DMS53 (cell line): Measurements from ENCODE around the gene AXIN2.

Experiments
- DNase-seq: peaks from one replicate; lab custom pipeline; 2025; lab: John Stamatoyannopoulos, UW

The AXIN2 gene

GRCh38 chr17:65584604-65585521, 23.4 kb upstream of the AXIN2 start:
- peak; percentile 38 for DNase-seq

- no peak for DNase-seq
Observed at GRCh38 chr17:65583921-65584603, 22.6 kb upstream of the AXIN2 start.

- DNase-seq, result no peak
Observed at GRCh38 chr17:65576939-65577338, 15.5 kb upstream of the AXIN2 start.

- DNase-seq, result no peak
Observed at GRCh38 chr17:65573282-65573602, 11.8 kb upstream of the AXIN2 start.

GRCh38 chr17:65572581-65573281, 11.3 kb upstream of the AXIN2 start:
- no peak for DNase-seq

GRCh38 chr17:65572186-65572580, 10.7 kb upstream of the AXIN2 start:
- no peak for DNase-seq

- no peak for DNase-seq
Observed at GRCh38 chr17:65568918-65569317, 7.5 kb upstream of the AXIN2 start.

GRCh38 chr17:65567566-65567965, 6.1 kb upstream of the AXIN2 start:
- no peak for DNase-seq

GRCh38 chr17:65565559-65565958, 4.1 kb upstream of the AXIN2 start:
- no peak for DNase-seq

- peak; percentile 88 for DNase-seq
Observed at GRCh38 chr17:65564793-65565192, 3.3 kb upstream of the AXIN2 start.

- DNase-seq, result no peak
Observed at GRCh38 chr17:65562206-65562531, 721 bp upstream of the AXIN2 start.

GRCh38 chr17:65560628-65561451, 608 bp downstream of the AXIN2 start:
- peak; percentile 94 for DNase-seq

- peak; percentile 55 for DNase-seq
Observed at GRCh38 chr17:65559804-65560627, 1.4 kb downstream of the AXIN2 start.

- no peak for DNase-seq
Observed at GRCh38 chr17:65559461-65559803, 2.0 kb downstream of the AXIN2 start.

GRCh38 chr17:65558683-65559460, 2.6 kb downstream of the AXIN2 start:
- DNase-seq, result no peak

GRCh38 chr17:65558311-65558682, 3.2 kb downstream of the AXIN2 start:
- DNase-seq, result no peak

- DNase-seq, result peak; percentile 86
Observed at GRCh38 chr17:65557349-65558310, 3.8 kb downstream of the AXIN2 start.

- DNase-seq, result no peak
Observed at GRCh38 chr17:65556910-65557348, 4.5 kb downstream of the AXIN2 start.
